Measurements from ENCODE around the gene TNFRSF8. TPM values are rescaled to one million over a fixed set of nuclear protein-coding genes. Genes with fewer than 3 reads are reported as not detected.

The TNFRSF8 gene
- total and polyA plus RNA-seq, 9 of the 15 experiments (the other 6 are each of a cell fraction or from before 2014, with no cell fraction given), result 3.5 to 38.4 (median 17.1) TPM

GRCh38 chr1:12166834-12167492 lies 103.9 kb downstream of the TNFRSF8 start, which contains the start of gene TNFRSF1B (continued):
- TF ChIP-seq ZNF395 (CRISPR knock-in tag; IDR thresholded peaks at IDR 0.05) (no peak), NR0B1 (IDR thresholded peaks at IDR 0.05; ENCODE audit: partially characterized antibody) (no peak), ZNF785 (CRISPR knock-in tag; IDR thresholded peaks at IDR 0.05) (no peak), ZNF347 (CRISPR knock-in tag; IDR thresholded peaks at IDR 0.05; ENCODE audit: low read depth) (no peak), ZFP91 (CRISPR knock-in tag; IDR thresholded peaks at IDR 0.05) (no peak), ZNF121 (CRISPR knock-in tag; conservative IDR thresholded peaks at IDR 0.05) (no peak), ZNF77 (CRISPR knock-in tag; IDR thresholded peaks at IDR 0.05) (no peak), ZFP36 (IDR thresholded peaks at IDR 0.05; ENCODE audit: low read depth, low read length, partially characterized antibody) (peak; percentile 71), PHTF2 (CRISPR knock-in tag; IDR thresholded peaks at IDR 0.05) (no peak), ZC3H11A (IDR thresholded peaks at IDR 0.05; ENCODE audit: low read depth, low read length) (no peak), ZNF277 (CRISPR knock-in tag; IDR thresholded peaks at IDR 0.05; ENCODE audit: borderline replicate concordance) (no peak), RHOXF2B (CRISPR knock-in tag; conservative IDR thresholded peaks at IDR 0.05) (no peak), GTF3C2 (IDR thresholded peaks at IDR 0.05; ENCODE audit: borderline replicate concordance, extremely low read depth, insufficient read length) (no peak), JUND (IDR thresholded peaks at IDR 0.05; ENCODE audit: borderline replicate concordance, low read depth, low read length) (no peak), JUND (tag; IDR thresholded peaks at IDR 0.05; ENCODE audit: borderline replicate concordance, low read depth, low read length) (no peak), ZHX1 (conservative IDR thresholded peaks at IDR 0.05; ENCODE audit: low read length) (no peak)
